HUDEP-2 (cell line): ENCODE measurements around the gene APH1B.

ENCODE experiments used
- DNase-seq, 76 experiments: peaks; one replicate each; lab custom pipeline; 2025; ENCODE audit not compliant: unreplicated experiment in 76 of 76; lab: John Stamatoyannopoulos, UW

APH1B gene

DNA sequence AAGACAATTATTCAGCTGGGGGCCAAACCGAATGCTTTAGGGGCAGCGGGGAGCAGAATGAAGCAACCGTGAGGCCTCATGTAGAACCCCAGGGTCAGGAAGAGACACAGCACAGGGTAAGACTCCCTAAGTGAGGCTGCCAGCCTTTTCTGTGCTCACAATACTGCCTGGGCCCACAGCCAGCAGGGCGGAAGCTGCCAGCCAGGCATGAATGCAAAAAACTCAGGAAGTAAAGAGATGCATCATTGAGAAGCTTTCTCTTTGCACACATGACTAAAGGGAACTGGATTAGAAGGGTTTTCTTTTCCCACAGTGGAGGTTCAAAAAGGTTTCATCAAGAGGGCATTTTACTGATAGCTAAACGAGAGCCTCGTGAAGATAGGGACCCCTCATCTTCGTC lies 71.0 kb downstream of the APH1B start:
- DNase-seq, result peak in 5 of 76 experiments; percentile 8 to 17 (median 13)

DNA sequence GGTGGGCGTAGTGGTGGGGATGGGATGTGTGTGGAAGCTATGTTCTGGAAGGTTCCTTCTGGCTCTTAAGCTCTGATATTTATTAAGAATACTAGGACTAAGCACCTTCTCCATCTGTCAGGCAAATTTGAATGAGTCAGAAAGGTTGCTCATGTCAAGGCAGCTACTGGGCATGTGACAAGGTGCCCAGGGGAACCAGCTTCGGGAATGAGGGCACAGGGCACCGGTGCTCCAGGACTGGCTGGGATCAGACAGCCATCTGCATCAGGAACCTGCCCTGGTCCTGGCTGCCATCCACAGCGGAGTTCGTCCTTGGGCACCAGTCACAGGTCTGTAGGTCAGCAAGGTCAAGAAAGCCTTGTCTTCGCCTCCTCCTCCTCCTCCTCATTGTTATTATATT lies 71.8 kb downstream of the APH1B start:
- no peak for DNase-seq

DNA sequence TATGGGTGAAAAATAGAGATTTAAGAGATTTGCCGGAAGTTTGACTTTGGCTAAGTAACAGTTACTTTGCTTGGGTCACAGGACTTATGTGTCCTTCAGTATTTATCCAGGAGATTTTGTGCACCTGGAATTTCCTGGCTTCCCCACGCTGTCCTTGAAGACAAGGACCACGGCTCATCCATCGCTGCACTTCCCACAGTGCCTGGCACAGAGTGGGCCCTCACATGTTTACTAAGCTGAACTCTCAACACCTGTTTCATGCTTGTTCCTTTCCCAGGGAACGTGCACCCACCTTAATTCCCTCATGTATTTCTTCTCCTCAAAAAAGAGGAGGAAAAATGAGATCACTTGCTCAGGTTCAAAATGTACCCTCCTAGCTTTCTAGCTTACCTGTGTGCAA lies 72.2 kb downstream of the APH1B start:
- DNase-seq, result no peak

DNA sequence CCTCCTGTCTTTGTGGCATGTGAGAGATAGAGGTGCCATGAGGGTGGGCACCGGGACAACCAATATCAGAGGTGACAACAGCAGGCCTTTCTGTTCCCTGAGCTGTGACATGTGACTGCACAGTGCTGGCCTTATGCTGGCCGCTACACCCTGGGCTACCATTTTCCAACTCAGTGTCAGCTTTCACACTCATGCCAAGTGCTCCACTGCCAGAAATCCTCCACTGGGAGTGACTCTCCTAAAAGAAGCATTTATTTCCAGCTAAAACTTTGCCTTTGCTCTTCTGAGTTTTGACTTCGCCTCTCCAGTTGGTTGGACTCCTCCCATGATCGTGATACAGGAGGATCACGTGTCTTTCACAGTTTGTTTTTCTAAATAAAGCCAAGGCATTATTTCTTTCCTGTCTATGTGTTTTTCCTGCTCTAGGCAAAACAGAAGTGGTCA lies 72.8 kb downstream of the APH1B start:
- no peak for DNase-seq

DNA sequence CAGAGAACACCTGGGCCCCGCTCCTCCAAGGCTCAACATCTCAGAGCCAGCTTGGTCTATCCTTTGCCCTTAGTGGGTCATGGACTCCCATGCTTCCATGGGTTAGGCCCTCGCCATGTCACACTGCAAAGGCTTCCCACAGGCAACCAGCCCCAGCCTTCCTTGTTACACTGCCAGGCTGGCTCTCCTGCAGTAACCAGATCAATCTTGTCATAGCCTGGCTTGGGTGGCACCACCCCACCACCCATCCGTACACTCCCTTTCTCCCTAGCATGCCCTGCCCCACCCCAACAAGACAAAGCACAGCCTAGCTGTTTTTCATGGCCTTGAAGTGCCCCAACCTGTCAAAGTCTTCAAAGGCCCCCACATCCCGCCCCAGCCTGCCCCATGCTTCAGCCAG lies 73.8 kb downstream of the APH1B start:
- DNase-seq, result peak in 6 of 76 experiments; percentile 8 to 30 (median 13)

DNA sequence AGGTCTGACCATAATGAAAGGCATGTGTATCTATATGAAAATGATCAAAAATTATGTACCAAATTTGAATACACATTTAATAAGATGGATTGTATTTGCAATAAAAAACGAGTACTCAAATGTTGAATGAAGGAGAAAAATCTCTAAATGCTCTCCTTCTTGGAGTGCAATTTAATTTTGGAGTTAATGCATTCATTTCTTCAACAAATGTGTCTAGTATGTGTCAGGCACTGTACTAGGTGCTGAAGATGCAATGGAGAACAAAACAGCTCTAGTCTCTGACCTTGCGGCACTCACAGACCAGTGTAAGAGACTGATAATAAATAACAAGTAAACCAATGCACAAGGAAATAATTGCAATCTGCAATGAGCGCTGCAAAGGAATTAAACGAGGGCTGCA lies 75.4 kb downstream of the APH1B start:
- DNase-seq, result no peak

DNA sequence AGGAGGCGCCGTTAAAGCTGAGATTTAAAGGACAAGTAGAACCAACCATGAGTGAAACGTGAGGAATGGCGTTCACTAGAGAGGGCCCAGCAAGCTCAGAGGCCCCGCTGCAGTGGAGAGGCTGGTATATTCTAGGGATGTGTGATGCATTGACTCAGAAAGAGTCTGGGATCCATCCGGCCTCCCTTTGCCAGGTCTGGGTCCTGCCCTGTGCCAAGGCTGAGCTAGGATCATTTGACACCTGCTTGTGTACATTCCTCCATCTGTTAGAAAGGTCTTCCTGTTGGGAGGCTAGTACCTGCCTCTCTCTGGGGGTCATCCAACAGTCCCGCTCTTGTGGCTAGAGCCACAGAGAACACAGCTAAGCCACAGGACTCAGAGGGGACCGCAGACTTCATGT lies 75.9 kb downstream of the APH1B start:
- DNase-seq, result no peak

DNA sequence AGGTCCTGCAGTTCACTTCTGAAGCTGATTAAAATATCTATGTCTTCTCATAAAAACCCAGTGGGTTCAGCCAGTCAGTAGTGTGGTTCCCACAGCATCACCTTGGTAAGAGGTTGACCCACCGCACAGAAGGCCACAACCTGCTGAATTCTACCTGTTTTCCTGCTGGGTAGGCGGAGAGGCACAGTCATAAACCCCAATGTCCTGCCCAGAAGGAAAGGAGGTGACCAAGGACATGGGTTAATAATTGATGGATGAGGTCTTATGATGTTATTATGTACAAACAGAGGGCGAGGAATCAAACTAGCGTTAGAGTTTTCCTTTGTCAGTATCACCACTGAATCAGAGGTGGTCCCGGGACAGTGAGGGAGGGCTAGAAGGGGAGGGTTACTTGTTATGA lies 76.5 kb downstream of the APH1B start:
- DNase-seq, result no peak

DNA sequence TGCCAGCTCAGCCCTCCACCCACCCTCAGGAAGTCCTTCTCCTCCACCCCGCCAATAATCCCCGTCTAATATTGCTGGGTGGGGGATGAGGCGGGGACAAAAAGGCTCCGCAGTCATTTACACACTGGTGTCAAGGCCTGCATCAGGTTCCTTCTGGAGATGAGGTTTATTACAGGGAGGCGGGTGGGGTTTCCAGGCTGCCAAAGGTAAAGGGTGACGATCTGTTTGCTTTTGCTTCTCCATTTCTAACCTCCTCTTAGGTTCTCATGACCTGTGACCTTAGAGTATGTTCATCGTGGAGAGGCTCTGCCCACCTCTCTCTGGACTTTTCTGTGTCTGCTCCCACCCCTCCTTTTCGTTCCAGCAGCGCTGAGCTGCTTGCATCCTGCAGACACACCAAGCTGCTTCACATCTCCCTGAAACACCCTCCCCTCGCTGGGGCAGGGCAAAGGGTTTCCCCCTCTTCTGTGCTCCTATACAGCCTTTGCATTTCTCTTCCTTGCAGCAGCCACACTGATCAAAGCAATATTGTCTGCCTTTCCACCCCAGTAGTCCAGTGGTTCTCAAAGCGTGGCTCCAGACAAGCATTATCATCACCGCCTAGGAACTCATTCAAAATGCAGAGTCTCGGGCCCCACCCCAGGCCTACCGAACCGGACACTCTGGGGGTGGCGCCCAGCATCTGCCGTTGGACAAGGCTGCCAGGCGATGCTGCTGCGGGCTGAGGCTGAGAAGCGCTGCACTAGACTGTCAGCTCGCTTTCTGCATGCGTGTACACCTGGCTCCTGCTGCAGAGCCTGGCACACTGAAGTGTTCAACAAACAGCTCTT lies 77.6 kb downstream of the APH1B start:
- no peak for DNase-seq

DNA sequence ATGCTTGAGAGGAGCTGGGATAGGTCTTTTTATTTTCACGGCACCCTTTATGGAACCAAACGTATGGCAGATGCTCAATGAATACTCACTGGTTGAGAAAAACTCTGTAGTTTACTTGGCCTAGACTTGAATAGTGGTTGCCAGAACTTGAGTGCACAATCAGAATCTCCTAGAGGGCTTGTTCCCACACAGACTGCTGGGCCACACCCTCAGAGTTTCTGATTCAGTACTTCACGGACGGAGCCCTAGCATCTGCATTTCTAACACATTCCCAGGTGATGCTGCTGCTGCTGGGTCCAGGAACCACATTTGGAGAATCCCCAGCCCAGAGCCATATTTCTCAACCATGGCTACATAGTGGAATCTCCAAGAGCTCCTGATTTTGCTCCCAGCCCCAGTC lies 79.7 kb downstream of the APH1B start:
- no peak for DNase-seq

DNA sequence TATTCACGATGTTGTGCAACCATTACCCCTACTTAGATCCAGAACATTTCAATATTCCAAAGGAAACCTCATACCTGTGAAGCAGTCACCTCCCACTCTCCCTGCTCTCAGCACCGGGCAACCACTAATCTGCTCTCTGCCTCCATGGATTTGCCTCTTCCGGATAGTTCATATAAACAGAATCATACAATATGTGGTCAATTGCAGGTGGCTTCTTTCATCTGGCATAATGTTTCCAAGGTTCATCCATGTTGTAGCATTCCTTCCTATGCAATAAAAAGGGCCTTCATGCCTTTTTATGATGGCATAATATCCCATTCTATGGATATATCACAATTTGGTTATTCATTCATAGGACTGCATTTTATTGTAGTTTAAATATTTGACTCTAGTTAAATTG lies 80.3 kb downstream of the APH1B start:
- no peak for DNase-seq

DNA sequence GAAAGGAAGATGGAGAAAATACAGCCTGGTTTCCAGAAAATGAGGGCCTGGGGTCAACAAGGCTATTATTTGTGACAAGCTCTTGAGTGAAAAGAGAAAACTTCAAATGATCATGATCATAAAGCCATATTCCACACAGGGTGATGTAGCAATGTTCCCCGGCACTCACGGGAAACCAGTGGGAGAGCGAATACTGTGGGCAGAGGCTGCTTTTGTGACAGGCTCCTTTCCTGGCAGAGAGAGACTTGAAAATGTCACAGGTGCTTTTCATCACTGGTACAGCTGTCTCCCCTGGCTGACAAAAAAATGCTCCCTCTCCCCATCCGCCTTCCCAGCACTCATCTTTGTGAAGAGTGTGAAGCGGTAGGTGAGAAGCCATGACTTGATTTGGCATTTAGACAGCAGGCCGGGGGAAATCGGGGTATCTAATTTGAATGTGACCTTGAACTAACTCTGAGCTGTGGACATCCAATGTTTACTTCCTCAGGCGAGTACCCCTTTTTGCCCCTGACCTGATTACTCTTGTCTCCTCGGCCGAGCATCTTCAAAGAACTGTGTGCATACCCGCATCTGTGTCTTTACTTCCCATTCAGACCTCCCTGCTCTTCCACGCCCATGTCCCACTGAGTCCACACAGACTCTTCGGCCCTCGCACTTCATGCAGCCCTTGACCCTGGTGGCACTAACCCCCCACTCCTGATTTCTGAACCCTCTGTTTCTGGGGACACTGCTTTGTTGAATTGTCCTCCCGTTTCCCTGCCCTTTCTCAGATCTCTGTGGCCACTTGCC lies 81.0 kb downstream of the APH1B start:
- no peak for DNase-seq
